ENCODE data around the gene FNDC3B.
A peak's percentile ranks its signal among the peaks of the same experiment; 100 is the strongest.
"Not testable (repeated sequence)": the region's sequence is repeated elsewhere in the genome, so short reads cannot be mapped to it uniquely, and the experiment has no call there.

FNDC3B gene

DNA sequence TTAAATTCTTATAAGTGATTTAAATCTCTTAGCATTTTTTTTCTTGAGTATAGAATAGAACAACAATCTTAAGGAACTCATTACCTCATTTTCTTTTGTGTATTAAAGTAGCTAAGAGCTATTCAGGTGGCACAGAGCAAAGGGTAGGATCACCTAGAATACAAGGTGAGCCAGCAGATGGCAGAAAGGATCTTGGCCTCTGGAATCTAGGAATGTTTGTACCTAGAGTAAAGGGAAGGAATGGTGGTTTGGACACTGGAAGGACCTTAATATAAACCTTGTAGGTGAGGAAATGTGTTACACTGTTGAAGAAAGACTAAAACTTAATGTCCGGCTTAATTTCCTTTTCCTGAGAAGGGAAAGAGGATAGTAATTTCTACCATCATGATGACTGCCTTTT lies 319.9 kb downstream of the FNDC3B start:
- no peak overlapping the region for H3K9ac ChIP-seq (ENCODE audit: low read length)
- peaks cover 15% of the 10 kb centered on the region for H3K36me3 ChIP-seq (ENCODE audit: control insufficient read depth, low read depth, low read length)
- no peak overlapping the region for H3K27ac ChIP-seq (ENCODE audit: low read length)
- peaks cover 3% of the 10 kb centered on the region for H3K4me1 ChIP-seq (ENCODE audit: control insufficient read depth, low read depth, low read length)
- H3K27me3 ChIP-seq (ENCODE audit: control insufficient read depth, insufficient read depth, low read length), result no peaks in the 10 kb centered on the region
- no peaks in the 10 kb centered on the region for H3K9me3 ChIP-seq (ENCODE audit: control insufficient read depth, low read depth, low read length)
- H3K4me3 ChIP-seq (ENCODE audit: low read length), result no peak overlapping the region

DNA sequence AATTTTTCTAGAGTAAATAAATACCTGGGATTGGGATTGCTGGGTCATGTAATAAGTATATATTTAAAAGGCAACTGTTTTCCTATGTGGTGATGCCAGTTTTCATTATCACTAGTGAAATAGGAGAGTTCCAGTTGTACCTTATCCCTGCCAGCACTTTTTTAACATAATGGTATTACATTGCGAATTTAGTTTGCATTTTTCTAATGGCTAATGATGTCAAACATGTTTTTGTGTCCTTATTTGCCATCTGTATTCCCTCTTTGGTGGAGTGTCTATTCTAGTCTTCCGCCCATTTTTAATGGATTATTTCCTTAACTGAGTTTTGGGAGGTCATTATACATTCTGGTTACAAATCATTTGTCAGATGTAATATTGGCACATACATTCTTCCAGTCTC lies 320.6 kb downstream of the FNDC3B start:
- Histone ChIP-seq H3K4me3 (ENCODE audit: low read length) (no peak overlapping the region), H3K36me3 (ENCODE audit: control insufficient read depth, low read depth, low read length) (peaks cover 15% of the 10 kb centered on the region), H3K4me1 (ENCODE audit: control insufficient read depth, low read depth, low read length) (peaks cover 10% of the 10 kb centered on the region), H3K9ac (ENCODE audit: low read length) (no peak overlapping the region), H3K27ac (ENCODE audit: low read length) (no peak overlapping the region), H3K27me3 (ENCODE audit: control insufficient read depth, insufficient read depth, low read length) (no peaks in the 10 kb centered on the region), H3K9me3 (ENCODE audit: control insufficient read depth, low read depth, low read length) (no peaks in the 10 kb centered on the region)

DNA sequence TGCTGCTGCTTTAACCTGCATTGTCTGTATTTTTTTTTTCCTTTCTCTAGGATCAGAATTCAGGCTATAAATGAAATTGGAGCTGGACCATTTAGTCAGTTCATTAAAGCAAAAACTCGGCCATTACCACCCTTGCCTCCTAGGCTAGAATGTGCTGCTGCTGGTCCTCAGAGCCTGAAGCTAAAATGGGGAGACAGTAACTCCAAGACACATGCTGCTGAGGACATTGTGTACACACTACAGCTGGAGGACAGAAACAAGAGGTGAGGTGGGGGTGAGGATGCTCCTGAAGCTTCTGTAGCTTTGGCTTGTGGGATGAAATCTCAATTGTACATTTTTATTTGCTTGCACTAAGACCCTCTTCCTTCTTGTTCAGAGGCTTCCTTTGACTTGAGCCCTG lies 323.2 kb downstream of the FNDC3B start:
- Histone ChIP-seq H3K4me3 (ENCODE audit: low read length) (no peak overlapping the region), H3K9ac (ENCODE audit: low read length) (no peak overlapping the region), H3K36me3 (ENCODE audit: control insufficient read depth, low read depth, low read length) (peaks cover 15% of the 10 kb centered on the region), H3K9me3 (ENCODE audit: control insufficient read depth, low read depth, low read length) (no peaks in the 10 kb centered on the region), H3K4me1 (ENCODE audit: control insufficient read depth, low read depth, low read length) (peaks cover 19% of the 10 kb centered on the region), H3K27me3 (ENCODE audit: control insufficient read depth, insufficient read depth, low read length) (no peaks in the 10 kb centered on the region), H3K27ac (ENCODE audit: low read length) (no peak overlapping the region)

DNA sequence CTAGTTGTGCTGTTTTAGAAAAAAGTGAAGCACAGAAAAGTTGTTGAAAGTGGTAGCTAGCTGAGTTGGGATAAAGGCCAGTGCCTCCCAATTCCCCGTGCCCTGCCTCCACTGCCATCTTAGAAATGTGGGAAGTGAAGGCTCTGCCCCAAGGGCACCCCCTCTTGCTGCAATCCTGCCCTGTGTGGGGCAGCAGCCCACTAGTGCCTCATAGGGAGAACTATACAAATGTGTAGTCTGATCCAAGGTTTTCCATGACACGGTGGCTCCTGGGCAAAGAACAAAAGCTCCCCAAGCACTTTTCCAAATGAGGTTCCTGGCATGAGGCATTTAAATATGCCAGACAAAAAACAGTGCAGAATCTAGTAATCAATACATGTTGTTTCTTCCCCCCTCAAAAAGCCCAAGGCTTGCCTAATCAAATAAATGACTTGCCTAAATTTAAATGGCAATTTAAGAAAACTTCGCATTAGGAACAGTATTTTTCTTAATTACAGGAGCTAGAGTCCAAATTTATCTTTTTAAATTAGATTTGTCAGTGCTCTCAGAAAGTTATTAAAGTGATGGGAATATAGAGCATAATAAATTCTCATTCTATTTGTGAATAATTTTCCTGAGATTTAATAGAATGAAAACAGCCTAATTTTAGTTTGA lies 325.1 kb downstream of the FNDC3B start:
- no peaks in the 10 kb centered on the region for H3K27me3 ChIP-seq (ENCODE audit: control insufficient read depth, insufficient read depth, low read length)
- no peaks in the 10 kb centered on the region for H3K9me3 ChIP-seq (ENCODE audit: control insufficient read depth, low read depth, low read length)
- no peak overlapping the region for H3K27ac ChIP-seq (ENCODE audit: low read length)
- H3K9ac ChIP-seq (ENCODE audit: low read length), result no peak overlapping the region
- peaks cover 15% of the 10 kb centered on the region for H3K36me3 ChIP-seq (ENCODE audit: control insufficient read depth, low read depth, low read length)
- H3K4me1 ChIP-seq (ENCODE audit: control insufficient read depth, low read depth, low read length), result peaks cover 19% of the 10 kb centered on the region
- H3K4me3 ChIP-seq (ENCODE audit: low read length), result peak overlapping the region; percentile 1

DNA sequence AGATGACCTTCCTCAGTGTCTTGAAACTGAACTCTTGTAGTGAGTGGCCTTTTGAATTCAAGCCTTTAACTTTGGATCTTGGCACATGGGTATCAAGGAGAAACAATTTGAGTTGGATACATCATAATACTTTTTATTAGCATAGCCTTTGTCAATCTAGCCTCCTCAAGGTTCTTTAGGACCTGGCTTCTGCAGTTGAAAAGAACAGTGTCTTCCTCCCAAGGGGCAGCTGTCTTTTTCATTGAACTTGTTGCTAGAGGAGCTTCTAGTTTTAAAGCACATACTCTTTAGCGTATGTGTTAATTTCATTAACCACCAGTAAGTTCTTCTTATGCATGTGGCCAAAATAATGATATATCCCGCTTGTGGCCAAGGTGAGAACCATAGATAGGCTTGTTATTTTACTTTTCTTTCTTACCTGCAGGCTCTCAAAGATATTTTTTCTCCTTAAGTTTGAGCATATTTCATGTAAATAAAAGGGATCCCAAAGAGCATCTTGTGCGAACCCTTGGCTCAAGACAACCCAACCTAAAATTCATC lies 325.7 kb downstream of the FNDC3B start:
- no peak overlapping the region for H3K9ac ChIP-seq (ENCODE audit: low read length)
- H3K9me3 ChIP-seq (ENCODE audit: control insufficient read depth, low read depth, low read length), result no peaks in the 10 kb centered on the region
- peaks cover 19% of the 10 kb centered on the region for H3K4me1 ChIP-seq (ENCODE audit: control insufficient read depth, low read depth, low read length)
- H3K27me3 ChIP-seq (ENCODE audit: control insufficient read depth, insufficient read depth, low read length), result no peaks in the 10 kb centered on the region
- no peak overlapping the region for H3K27ac ChIP-seq (ENCODE audit: low read length)
- H3K4me3 ChIP-seq (ENCODE audit: low read length), result peak overlapping the region; percentile 1
- peaks cover 15% of the 10 kb centered on the region for H3K36me3 ChIP-seq (ENCODE audit: control insufficient read depth, low read depth, low read length)

DNA sequence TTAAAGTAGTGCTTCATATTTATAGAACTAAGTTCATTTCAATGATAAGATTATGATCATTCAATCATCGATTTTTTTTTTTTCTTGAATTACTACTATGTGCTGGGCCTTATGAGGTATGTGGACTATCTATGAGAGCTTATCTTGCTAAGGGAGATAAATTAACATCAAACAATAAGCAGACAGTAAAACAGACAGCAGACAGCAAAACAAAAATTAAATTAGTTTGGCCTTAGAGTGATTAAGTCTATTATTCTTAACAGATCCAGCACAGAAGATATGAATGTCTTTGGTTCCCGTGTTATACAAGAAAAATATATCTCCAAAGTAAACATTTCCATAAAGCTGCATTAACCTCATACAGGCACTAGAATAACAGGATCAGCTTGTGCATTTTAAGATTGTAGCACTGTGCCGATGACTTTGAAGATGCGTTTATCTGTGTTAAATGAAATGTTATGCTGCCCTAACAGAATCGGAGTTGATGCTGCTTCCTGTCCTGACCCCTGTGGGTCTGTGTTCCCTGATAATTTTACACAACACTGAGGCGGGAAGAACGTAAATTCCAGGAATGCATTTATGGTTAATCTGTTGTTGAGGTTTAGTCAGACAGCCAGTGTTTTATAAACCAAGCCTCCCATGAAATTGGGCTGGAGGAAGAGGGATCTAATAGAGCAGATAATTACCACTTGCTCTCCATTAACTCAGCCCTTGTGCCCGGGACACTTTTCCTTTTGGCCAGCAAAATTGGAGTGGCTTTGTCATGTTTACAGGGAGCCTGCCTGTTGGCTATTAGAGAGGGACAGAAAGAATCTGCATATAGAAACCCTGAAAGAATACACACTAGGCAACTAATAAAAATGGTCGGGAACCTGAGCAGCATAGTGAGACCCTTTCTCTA lies 328.1 kb downstream of the FNDC3B start:
- H3K9ac ChIP-seq (ENCODE audit: low read length), result no peak overlapping the region
- peaks cover 14% of the 10 kb centered on the region for H3K36me3 ChIP-seq (ENCODE audit: control insufficient read depth, low read depth, low read length)
- H3K4me1 ChIP-seq (ENCODE audit: control insufficient read depth, low read depth, low read length), result peaks cover 19% of the 10 kb centered on the region
- no peak overlapping the region for H3K4me3 ChIP-seq (ENCODE audit: low read length)
- H3K27ac ChIP-seq (ENCODE audit: low read length), result no peak overlapping the region
- H3K9me3 ChIP-seq (ENCODE audit: control insufficient read depth, low read depth, low read length), result no peaks in the 10 kb centered on the region
- no peaks in the 10 kb centered on the region for H3K27me3 ChIP-seq (ENCODE audit: control insufficient read depth, insufficient read depth, low read length)

DNA sequence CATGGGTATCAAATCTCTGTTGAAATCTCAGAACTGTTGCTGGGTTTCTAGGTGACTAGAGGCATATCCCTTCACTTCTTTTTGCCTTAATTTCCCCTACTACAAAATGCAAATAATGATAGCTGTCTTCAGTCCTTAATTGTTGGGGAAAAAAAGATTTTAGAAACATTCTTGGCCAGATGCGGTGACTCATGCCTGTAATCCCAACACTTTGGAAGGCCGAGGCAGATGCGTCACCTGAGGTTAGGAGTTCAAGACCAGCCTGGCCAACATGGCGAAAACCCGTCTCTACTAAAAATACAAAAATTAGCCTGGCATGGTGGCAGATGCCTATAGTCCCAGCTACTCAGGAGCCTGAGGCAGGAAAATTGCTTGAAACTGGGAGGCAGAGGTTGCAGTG lies 329.2 kb downstream of the FNDC3B start:
- H3K4me1 ChIP-seq (ENCODE audit: control insufficient read depth, low read depth, low read length), result peaks cover 19% of the 10 kb centered on the region
- H3K9me3 ChIP-seq (ENCODE audit: control insufficient read depth, low read depth, low read length); H3K4me3 ChIP-seq (ENCODE audit: low read length); H3K27ac ChIP-seq (ENCODE audit: low read length); H3K36me3 ChIP-seq (ENCODE audit: control insufficient read depth, low read depth, low read length); H3K9ac ChIP-seq (ENCODE audit: low read length); H3K27me3 ChIP-seq (ENCODE audit: control insufficient read depth, insufficient read depth, low read length): not testable (repeated sequence)

DNA sequence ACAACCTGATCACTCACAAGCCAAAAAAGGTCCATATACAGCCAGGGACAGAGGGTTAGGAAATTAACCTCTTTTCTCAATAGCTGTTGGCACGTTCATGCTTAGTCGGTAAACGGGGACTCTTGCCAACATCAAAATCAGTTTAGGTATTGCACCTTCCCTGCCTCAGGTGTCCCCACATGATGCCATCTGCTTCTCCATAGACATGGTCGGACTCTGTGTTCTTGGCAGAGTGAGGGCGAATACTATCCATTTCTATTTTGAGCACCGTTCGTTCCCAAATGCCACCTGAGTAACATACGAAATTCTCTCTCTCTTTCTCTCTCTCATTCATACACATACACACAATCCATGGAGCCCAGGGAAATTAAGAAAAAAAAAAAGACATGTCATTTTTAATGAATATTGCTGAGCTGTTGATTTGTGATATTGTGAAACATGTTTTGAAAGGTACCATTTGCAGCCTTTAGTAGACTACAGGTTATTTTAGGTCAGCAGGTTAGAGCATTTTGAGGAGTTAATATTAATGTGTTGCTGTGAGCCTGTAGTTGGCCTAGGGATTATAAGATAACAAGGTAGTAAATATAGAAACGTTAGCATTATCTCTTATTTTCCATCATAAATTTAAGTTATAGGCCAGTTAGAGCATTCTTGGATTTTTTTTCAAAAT lies 330.3 kb downstream of the FNDC3B start:
- Histone ChIP-seq H3K9me3 (ENCODE audit: control insufficient read depth, low read depth, low read length) (no peaks in the 10 kb centered on the region), H3K36me3 (ENCODE audit: control insufficient read depth, low read depth, low read length) (peaks cover 3% of the 10 kb centered on the region), H3K27me3 (ENCODE audit: control insufficient read depth, insufficient read depth, low read length) (no peaks in the 10 kb centered on the region), H3K27ac (ENCODE audit: low read length) (no peak overlapping the region), H3K9ac (ENCODE audit: low read length) (no peak overlapping the region), H3K4me3 (ENCODE audit: low read length) (no peak overlapping the region), H3K4me1 (ENCODE audit: control insufficient read depth, low read depth, low read length) (peaks cover 11% of the 10 kb centered on the region)

DNA sequence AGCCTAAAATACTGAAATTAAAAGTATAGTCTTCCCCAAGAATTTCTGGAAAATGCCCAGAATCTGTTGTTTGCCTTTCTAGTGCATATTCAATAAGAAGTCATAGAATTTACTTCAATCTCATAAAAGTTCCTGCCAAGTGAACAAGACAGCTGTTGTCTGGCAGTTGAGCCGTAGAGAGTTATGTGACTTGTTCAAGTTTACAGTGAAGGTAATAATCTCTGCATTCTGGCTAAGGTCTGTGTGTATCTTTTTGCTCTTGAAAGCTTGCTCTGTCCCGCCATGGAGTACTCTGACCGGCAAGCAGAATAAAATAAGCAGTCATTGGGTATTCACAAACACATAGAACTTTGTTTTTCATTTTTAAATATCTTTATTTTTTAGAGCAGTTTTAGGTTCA lies 331.0 kb downstream of the FNDC3B start:
- Histone ChIP-seq H3K27me3 (ENCODE audit: control insufficient read depth, insufficient read depth, low read length) (no peaks in the 10 kb centered on the region), H3K4me1 (ENCODE audit: control insufficient read depth, low read depth, low read length) (peaks cover 4% of the 10 kb centered on the region), H3K9ac (ENCODE audit: low read length) (no peak overlapping the region), H3K4me3 (ENCODE audit: low read length) (no peak overlapping the region), H3K9me3 (ENCODE audit: control insufficient read depth, low read depth, low read length) (no peaks in the 10 kb centered on the region), H3K36me3 (ENCODE audit: control insufficient read depth, low read depth, low read length) (peaks cover 3% of the 10 kb centered on the region), H3K27ac (ENCODE audit: low read length) (no peak overlapping the region)

DNA sequence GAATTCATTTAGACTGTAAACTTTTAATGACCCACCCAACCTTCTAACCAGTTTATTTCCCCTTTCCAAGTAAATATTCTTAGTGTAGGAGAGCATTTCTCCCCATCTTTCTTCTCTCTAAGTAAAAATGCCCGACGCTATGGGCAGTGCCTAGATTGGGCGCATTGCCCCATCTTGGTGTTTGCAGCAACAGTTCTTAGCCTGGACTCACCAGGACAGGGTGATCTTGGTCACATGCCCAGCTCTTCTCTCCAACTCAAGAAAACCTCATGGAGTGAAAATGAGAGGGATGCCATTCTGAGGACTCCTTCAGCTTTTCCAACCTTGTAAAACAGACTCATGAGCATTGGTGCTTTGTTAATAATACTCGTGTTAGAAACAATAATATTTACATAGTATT lies 332.2 kb downstream of the FNDC3B start:
- Histone ChIP-seq H3K9me3 (ENCODE audit: control insufficient read depth, low read depth, low read length) (no peaks in the 10 kb centered on the region), H3K36me3 (ENCODE audit: control insufficient read depth, low read depth, low read length) (peaks cover 3% of the 10 kb centered on the region), H3K9ac (ENCODE audit: low read length) (no peak overlapping the region), H3K4me3 (ENCODE audit: low read length) (no peak overlapping the region), H3K27ac (ENCODE audit: low read length) (no peak overlapping the region), H3K27me3 (ENCODE audit: control insufficient read depth, insufficient read depth, low read length) (no peaks in the 10 kb centered on the region), H3K4me1 (ENCODE audit: control insufficient read depth, low read depth, low read length) (no peaks in the 10 kb centered on the region)

DNA sequence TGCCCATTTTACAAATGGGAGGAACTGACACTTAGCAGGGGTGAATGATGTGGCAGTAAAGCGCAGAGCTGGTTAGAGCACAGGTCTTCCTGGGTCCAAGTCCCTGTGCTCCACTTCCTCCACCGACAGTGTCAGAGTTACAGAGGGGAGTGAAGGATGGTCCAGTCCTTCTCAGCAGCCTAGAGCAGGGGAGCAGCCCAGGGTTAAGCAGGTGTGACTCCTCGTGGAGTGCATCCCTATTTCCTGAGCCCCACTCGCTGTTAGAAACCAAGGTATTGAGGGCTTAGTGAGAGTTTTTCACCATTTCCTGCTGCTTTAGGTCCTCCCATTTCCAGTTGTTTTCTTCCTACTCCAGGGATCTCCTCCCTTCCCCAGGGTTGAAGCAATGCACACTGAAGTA lies 333.5 kb downstream of the FNDC3B start:
- no peak overlapping the region for H3K27ac ChIP-seq (ENCODE audit: low read length)

More for the DNA sequence above, 333.5 kb downstream of the FNDC3B start:
- H3K4me1 ChIP-seq (ENCODE audit: control insufficient read depth, low read depth, low read length), result no peaks in the 10 kb centered on the region
- H3K27me3 ChIP-seq (ENCODE audit: control insufficient read depth, insufficient read depth, low read length), result no peaks in the 10 kb centered on the region
- no peak overlapping the region for H3K4me3 ChIP-seq (ENCODE audit: low read length)
- no peaks in the 10 kb centered on the region for H3K9me3 ChIP-seq (ENCODE audit: control insufficient read depth, low read depth, low read length)
- H3K9ac ChIP-seq (ENCODE audit: low read length), result no peak overlapping the region
- H3K36me3 ChIP-seq (ENCODE audit: control insufficient read depth, low read depth, low read length), result peaks cover 3% of the 10 kb centered on the region
